Neutrophil (primary cell): ENCODE measurements around the gene DOCK9.

Experiments used
- H3K27ac ChIP-seq: fragments of 200-600 bp; sonication (generic); 2 replicates; pipeline ENCODE4 v1.5.1; 2016; ENCODE audit warnings: mild to moderate bottlenecking, moderate library complexity
- H3K27me3 ChIP-seq: fragments of 200-600 bp; sonication (generic); 2 replicates; pipeline ENCODE4 v1.6.0; 2016; ENCODE audit warnings: mild to moderate bottlenecking
- H3K36me3 ChIP-seq: fragments of 200-600 bp; sonication (generic); 2 replicates; pipeline ENCODE4 v1.5.1; 2017
- H3K4me1 ChIP-seq, 2 experiments: fragments of 200-600 bp in 1 of 2; sonication (generic) in 1 of 2; 1 replicate in 1 of 2; 2 replicates in 1 of 2; pipeline versions ENCODE4 v1.5.1 to v1.6.1; 2013 to 2016; ENCODE audit warnings: low read depth in 1 of 2, low read length in 1 of 2, mild to moderate bottlenecking in 1 of 2, moderate library complexity in 1 of 2; ENCODE audit not compliant: control insufficient read depth in 1 of 2, insufficient read depth in 1 of 2
- H3K4me3 ChIP-seq, 2 experiments: fragments of 200-600 bp in 1 of 2; sonication (generic) in 1 of 2; 1 replicate in 1 of 2; 2 replicates in 1 of 2; pipeline ENCODE4 v1.5.1; 2013 to 2016; ENCODE audit warnings: low read depth in 1 of 2, low read length in 1 of 2, mild to moderate bottlenecking in 1 of 2, moderate library complexity in 1 of 2
- H3K9me3 ChIP-seq: fragments of 200-600 bp; sonication (generic); 2 replicates; pipeline ENCODE4 v1.5.1; 2016
- TF ChIP-seq, protein P1 (sequence below): fragments of 200-600 bp; sonication (generic); IDR thresholded peaks from 2 replicates; pipeline ENCODE4 v1.5.1; 2016; ENCODE audit warnings: antibody characterized with exemption

DOCK9 gene

DNA sequence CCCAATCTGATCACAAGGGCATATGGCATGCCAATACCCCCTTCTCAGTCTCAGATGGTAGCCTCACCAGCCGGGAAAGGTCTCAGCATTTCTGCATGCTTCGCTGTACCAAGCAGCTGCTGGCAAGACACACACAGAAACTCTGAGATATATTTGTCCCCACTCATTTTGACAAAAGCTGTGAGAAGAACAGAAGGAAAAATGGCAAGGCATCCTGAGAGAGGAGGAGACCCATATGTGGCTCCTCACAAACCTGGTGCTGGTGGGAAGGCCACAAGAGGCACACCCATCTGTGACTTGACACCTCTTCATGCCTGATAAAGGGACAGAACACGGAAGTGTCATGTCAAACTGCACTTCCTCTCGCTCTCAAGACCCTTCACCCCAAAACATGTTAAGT, 36.7 kb upstream of the DOCK9 start:
- TF ChIP-seq, protein P1, sequence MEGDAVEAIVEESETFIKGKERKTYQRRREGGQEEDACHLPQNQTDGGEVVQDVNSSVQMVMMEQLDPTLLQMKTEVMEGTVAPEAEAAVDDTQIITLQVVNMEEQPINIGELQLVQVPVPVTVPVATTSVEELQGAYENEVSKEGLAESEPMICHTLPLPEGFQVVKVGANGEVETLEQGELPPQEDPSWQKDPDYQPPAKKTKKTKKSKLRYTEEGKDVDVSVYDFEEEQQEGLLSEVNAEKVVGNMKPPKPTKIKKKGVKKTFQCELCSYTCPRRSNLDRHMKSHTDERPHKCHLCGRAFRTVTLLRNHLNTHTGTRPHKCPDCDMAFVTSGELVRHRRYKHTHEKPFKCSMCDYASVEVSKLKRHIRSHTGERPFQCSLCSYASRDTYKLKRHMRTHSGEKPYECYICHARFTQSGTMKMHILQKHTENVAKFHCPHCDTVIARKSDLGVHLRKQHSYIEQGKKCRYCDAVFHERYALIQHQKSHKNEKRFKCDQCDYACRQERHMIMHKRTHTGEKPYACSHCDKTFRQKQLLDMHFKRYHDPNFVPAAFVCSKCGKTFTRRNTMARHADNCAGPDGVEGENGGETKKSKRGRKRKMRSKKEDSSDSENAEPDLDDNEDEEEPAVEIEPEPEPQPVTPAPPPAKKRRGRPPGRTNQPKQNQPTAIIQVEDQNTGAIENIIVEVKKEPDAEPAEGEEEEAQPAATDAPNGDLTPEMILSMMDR: no peak

DNA sequence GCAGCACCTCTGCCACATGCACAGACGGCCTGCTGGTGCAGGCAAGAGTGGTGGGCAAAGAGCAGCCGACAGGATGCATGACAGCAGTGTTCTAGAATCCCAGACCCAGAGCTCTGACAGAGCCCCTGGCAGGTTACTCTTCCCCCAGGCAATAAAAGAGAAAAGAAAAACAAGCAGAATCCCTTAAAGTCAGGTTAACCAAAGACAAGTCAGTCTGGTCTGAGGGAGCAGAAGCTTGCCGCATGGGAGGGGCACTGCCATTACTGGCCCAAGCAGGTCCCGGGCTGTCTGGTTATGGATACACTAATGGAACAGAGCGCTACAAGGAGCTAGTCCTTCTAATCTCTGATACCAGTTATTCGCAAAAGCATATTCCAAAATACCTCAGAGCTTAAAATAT, 36.1 kb upstream of the DOCK9 start:
- Histone ChIP-seq H3K9me3 (no peaks in the 10 kb centered on the region), H3K4me1 (no peaks in the 10 kb centered on the region), H3K27me3 (peaks cover 81% of the 10 kb centered on the region), H3K4me3 (no peak overlapping the region), H3K36me3 (no peaks in the 10 kb centered on the region), H3K27ac (no peak overlapping the region)
- TF ChIP-seq, protein P1: no peak

More for the DNA sequence above, 36.7 kb upstream of the DOCK9 start:
- Histone ChIP-seq H3K27ac (no peak overlapping the region), H3K36me3 (no peaks in the 10 kb centered on the region), H3K27me3 (peaks cover 82% of the 10 kb centered on the region), H3K4me3 (no peak overlapping the region), H3K9me3 (no peaks in the 10 kb centered on the region), H3K4me1 (no peaks in the 10 kb centered on the region)

DNA sequence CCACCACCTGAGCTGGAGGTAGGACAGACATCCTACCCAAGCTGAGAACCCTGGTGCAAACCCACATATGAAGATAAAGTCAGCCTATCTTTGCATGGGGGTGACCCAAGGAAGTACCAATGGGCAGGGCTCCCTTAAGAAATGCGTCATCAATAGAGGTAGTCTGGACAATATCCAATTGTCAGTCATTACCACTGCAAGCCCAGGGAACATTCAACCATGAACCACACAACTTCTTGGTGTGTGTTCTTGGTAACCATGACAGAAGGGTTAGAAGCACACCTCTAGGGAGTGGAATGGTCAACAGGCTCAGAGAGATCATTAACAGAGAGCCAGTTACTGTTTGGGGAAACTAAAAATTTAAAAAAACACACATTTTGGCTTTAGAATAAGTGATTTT, 34.7 kb upstream of the DOCK9 start:
- Histone ChIP-seq H3K27me3 (peaks cover 72% of the 10 kb centered on the region), H3K9me3 (no peaks in the 10 kb centered on the region), H3K27ac (no peak overlapping the region), H3K4me3 (no peak overlapping the region), H3K4me1 (no peaks in the 10 kb centered on the region), H3K36me3 (no peaks in the 10 kb centered on the region)
- TF ChIP-seq, protein P1: no peak

DNA sequence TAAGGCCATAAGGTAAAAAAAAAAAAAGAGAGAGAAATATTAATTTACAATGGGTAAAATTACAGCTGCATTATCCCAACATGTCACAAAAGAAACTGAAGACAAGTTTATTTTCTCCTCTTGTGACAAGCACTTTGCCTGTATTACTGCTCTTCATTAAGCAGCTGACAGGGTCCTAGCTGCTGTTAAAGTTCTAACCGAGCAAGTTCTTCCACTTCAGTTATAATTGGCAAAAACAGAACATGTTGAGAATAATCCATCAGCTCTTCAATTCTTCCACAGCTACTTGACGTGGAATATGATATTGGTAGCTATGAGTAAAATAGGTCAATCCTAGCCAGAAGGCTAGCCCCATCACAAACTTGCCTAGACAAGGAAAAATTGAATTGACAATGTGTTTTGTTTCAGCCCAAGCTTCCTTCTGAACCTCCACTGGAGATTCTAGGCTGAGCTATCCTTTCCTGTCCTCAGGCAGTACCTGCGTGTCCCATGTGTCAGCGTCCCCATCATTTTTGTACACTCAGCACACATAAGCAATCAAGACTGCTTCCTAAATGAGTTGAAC, 32.2 kb upstream of the DOCK9 start:
- Histone ChIP-seq H3K36me3 (no peaks in the 10 kb centered on the region), H3K27ac (no peak overlapping the region), H3K9me3 (no peaks in the 10 kb centered on the region), H3K27me3 (peaks cover 64% of the 10 kb centered on the region), H3K4me1 (no peaks in the 10 kb centered on the region), H3K4me3 (no peak overlapping the region)
- TF ChIP-seq, protein P1: no peak

DNA sequence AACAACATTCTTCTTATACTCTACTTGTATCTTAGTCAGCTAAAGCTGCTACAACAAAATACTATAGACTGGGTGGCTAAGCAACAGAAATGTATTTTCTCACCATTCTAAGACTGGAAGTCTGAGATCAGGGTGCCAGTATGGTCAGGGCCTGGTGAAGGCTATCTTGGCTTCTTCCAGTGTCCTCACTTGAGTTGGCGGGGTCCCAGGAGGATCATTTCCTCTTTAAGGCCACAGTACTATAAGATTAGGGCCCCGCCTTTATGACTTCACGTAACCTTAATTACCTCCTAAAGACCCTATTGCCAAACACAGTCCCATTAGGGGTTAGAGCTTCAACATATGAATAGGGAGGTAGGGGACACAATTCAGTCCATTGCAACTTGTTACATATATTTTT, 30.7 kb upstream of the DOCK9 start:
- H3K27me3 ChIP-seq: peaks cover 64% of the 10 kb centered on the region
- H3K4me1 ChIP-seq: no peaks in the 10 kb centered on the region
- H3K27ac ChIP-seq: no peak overlapping the region
- TF ChIP-seq, protein P1: no peak
- H3K9me3 ChIP-seq: no peaks in the 10 kb centered on the region
- H3K4me3 ChIP-seq: no peak overlapping the region
- no peaks in the 10 kb centered on the region for H3K36me3 ChIP-seq
